ENCODE measurements around the gene TTC23.

The TTC23 gene

DNA sequence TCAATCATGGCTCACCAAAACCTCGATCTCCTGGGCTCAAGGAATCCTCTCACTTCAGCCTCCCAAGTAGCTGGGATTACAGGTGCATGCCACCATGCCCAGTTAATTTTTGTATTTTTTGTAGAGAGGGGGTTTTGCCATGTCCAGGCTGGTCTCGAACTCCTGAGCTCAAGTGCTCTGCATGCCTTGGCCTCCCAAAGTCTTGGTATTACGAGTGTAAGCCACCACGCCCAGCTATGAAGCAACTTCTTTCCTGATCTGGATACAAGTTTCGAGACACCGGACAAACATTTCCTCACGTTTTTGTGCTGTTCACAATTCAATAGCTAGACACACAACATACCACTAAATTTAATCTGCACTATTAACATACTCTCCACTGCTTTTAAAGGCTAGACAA is 147.9 kb downstream of the TTC23 start:
- POLR2A ChIA-PET, result no interaction called here
- no peak for TF ChIP-seq TARDBP (IDR thresholded peaks at IDR 0.05)
- no peak for TF ChIP-seq HDGF (IDR thresholded peaks at IDR 0.05; ENCODE audit: borderline replicate concordance)
- TF ChIP-seq ELF4 (IDR thresholded peaks at IDR 0.05), result no peak
- CTCF ChIA-PET, result interaction anchor here (0.5 to 2.5 kb wide), 10 partner anchors 12 to 559 kb away, joined by 3 to 12 read pairs (median 4); no protein-coding TSS in a partner anchor
- no peak for DNase-seq (ENCODE audit: extremely low spot score)

DNA sequence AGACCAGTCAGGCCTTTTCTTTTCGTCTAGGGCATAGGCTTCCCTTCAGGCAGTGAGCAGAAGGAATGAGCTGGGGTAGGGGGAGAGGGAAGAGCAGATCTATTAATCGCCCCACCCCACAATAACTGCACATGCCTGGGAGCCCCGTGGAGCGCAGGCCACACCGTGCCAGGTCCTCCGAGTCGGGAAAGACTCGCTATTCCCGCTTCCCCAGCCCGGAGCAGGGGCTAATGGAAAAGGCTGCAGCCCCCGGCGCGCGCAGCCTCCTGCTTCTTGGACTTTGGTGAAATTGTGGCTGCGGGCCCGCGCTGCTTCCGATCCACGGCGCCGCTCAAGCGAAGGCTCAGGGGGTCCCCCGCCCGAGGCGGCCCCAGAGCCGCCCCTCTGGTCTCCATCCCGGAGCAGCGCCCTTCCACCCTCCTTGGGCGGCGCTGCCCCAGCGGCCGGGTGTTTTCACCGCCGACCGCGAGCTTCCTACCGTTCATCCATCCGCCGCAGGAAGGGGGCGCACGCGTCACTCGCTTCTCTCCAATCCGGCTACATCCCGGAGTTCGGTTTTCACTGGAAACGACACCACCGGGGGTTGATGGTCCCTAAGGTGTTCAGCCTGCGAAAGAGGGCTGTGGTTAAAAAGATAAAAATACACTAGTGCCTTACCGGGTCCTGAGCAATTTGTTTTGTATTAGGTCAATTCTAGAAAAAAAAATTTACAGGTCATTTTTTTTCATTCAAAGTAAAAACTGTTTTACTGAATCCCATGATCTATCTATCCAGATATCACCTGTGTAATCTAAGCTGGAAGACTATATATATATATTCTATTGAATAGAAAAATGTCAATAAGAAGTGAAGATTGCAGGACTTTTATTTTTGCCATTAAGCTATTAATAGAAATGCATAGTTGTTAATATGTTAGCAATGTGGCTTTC is 148.9 kb downstream of the TTC23 start:
- TF ChIP-seq ELF4 (IDR thresholded peaks at IDR 0.05) (0 out of 2 replicates have a peak, but pooled peaks have one; percentile 14), LEF1 (IDR thresholded peaks at IDR 0.05; ENCODE audit: borderline replicate concordance) (no peak)
- POLR2A ChIA-PET, result no interaction called here
- CTCF ChIA-PET, result interaction anchor here (0.5 to 2.5 kb wide), 22 partner anchors 8 to 616 kb away, joined by 3 to 12 read pairs (median 4); no protein-coding TSS in a partner anchor
- peak; percentile 86 for DNase-seq (ENCODE audit: extremely low spot score)

DNA sequence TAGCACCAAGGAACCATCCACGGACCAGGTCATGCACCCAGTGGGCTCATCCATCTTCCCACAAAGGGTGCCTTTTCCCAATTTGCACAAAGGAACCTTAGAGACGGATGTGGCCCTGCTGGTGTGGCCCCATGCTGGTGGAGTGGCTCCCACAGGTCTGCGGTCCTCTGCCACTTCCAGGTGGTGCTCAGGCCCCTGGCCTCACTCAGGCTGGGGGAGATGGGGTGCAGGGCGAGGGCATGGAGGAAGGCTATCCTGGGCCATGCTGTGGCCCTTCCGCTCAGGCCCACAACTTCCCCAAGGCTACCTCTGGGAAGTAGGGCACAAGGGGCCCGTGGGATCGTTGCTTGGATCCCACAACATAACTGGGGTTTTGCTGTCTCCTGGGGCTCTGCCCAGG is 149.7 kb downstream of the TTC23 start:
- no peak for DNase-seq (ENCODE audit: extremely low spot score)
- POLR2A ChIA-PET, result no interaction called here
- CTCF ChIA-PET, result interaction anchor here (0.6 to 2.5 kb wide), 8 partner anchors 10 to 173 kb away, joined by 3 to 12 read pairs (median 4); no protein-coding TSS in a partner anchor
- TF ChIP-seq SUZ12 (IDR thresholded peaks at IDR 0.05) (no peak), TARDBP (IDR thresholded peaks at IDR 0.05) (no peak), NFRKB (IDR thresholded peaks at IDR 0.05) (no peak), CTBP1 (IDR thresholded peaks at IDR 0.05; ENCODE audit: borderline replicate concordance) (no peak)

DNA sequence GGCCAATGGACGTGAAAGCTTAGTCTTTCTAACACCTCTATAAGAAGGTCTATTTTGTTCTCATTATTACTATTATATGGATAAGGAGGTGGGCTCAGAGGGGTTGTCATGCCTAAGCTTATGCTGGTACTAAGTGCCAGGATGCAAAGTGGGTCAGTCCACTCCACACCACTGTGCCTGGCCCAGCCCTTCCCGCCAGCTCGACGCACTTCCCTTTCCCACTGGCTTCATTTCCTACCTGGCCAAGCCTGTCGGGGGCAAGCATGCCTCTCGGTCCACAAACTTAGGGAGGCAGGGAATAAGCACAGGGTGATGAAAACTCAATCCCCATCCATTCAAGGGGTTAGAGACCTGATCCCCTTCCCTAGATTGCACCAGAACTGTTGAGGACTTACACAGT is 150.4 kb downstream of the TTC23 start:
- TF ChIP-seq L3MBTL2 (conservative IDR thresholded peaks at IDR 0.05) (no peak), ELF4 (IDR thresholded peaks at IDR 0.05) (no peak), NFRKB (IDR thresholded peaks at IDR 0.05) (no peak), FOXA1 (IDR thresholded peaks at IDR 0.05) (no peak), BHLHE40 (IDR thresholded peaks at IDR 0.05; ENCODE audit: borderline replicate concordance) (no peak), CTBP1 (IDR thresholded peaks at IDR 0.05; ENCODE audit: borderline replicate concordance) (no peak), LEF1 (IDR thresholded peaks at IDR 0.05; ENCODE audit: borderline replicate concordance) (no peak), FOXM1 (IDR thresholded peaks at IDR 0.05; ENCODE audit: borderline replicate concordance) (no peak), SUZ12 (IDR thresholded peaks at IDR 0.05) (no peak), ZNF384 (IDR thresholded peaks at IDR 0.05) (no peak), FOXK2 (IDR thresholded peaks at IDR 0.05) (no peak)
- TF ChIP-seq, protein P1, sequence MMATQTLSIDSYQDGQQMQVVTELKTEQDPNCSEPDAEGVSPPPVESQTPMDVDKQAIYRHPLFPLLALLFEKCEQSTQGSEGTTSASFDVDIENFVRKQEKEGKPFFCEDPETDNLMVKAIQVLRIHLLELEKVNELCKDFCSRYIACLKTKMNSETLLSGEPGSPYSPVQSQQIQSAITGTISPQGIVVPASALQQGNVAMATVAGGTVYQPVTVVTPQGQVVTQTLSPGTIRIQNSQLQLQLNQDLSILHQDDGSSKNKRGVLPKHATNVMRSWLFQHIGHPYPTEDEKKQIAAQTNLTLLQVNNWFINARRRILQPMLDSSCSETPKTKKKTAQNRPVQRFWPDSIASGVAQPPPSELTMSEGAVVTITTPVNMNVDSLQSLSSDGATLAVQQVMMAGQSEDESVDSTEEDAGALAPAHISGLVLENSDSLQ (IDR thresholded peaks at IDR 0.05), result no peak
- POLR2A ChIA-PET, result no interaction called here
- DNase-seq (ENCODE audit: extremely low spot score), result no peak
- CTCF ChIA-PET, result interaction anchor here (0.5 to 1.5 kb wide), 4 partner anchors 8 to 148 kb away, joined by 3 read pairs; no protein-coding TSS in a partner anchor

DNA sequence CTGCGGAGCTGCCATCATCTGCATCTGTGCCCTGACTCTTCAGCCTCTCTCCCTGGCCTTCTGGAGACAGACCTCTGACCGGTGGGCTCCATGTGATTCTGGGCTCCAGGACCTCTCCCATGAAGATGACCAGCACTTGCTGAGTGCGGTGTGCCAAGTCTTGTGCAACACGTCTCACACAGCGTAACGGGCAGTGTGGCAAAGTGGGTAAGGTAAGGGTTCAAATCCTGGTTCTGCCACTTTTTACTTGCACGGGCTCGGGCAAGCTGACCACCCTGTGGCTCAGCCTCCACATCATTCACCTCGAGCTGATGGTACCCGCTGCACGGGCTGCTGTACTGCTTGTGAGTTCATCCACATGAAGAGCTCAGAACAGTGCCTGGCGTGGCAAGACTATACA is 151.0 kb downstream of the TTC23 start:
- POLR2A ChIA-PET, result no interaction called here
- DNase-seq (ENCODE audit: extremely low spot score), result no peak
- no peak for TF ChIP-seq TARDBP (IDR thresholded peaks at IDR 0.05)
- TF ChIP-seq ARNT (IDR thresholded peaks at IDR 0.05), result no peak
- no peak for TF ChIP-seq ZNF384 (IDR thresholded peaks at IDR 0.05)
- no peak for TF ChIP-seq NFRKB (IDR thresholded peaks at IDR 0.05)
- no peak for TF ChIP-seq CTBP1 (IDR thresholded peaks at IDR 0.05; ENCODE audit: borderline replicate concordance)
- no peak for TF ChIP-seq FOXK2 (IDR thresholded peaks at IDR 0.05)
- TF ChIP-seq, protein P1 (IDR thresholded peaks at IDR 0.05), result no peak
- no peak for TF ChIP-seq ELF4 (IDR thresholded peaks at IDR 0.05)
- TF ChIP-seq HDGF (IDR thresholded peaks at IDR 0.05; ENCODE audit: borderline replicate concordance), result no peak
- no peak for TF ChIP-seq SUZ12 (IDR thresholded peaks at IDR 0.05)
- no peak for TF ChIP-seq BHLHE40 (IDR thresholded peaks at IDR 0.05; ENCODE audit: borderline replicate concordance)
- TF ChIP-seq LEF1 (IDR thresholded peaks at IDR 0.05; ENCODE audit: borderline replicate concordance), result no peak
- CTCF ChIA-PET, result interaction anchor here (0.6 to 1.5 kb wide), 4 partner anchors 8 to 222 kb away, joined by 3 read pairs; no protein-coding TSS in a partner anchor

DNA sequence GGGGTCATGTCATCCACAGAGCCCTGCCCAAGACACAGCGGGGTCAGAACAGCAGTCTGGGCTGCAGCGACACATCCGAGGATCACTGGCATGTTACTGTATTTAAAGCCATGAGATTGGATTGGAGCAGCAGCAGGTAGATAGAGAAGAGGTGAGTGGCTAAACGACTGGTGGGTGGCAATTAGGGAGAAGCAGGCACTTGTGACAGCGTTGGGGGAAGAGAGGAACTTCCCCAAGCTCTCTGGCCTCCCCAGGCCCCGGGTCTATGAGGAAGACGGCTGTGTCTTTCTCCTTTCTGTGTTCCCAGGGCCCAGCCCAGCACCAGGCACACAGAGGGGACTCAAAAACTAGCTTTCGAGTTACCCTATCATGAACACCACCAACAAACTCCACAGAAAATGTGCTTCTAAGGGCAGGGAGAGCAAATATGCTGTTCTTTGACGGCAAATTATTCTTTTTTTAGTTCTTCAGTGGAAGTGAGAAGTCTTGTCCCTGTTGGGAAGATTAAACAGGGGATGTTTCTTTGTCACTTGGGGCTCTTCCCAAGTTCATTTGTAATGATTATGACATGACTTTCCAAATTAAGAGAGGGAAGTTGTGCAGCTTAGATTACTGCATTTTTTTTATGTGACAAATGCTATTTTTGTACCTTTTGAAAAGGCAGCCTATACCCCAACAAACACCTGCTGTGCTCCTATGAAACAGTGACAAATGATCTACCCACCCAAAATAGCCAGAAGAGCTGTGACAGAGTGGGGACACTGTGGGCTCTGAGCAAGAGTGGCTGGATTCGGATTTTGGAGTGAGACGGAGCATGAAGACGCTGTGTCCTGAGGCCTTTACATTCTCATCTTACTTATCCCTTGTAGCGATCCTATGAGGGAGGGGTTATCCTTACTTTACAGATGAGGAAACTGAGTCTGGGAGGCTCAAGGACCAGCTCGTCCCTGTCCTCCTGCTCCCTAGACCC is 151.7 kb downstream of the TTC23 start:
- no peak for DNase-seq (ENCODE audit: extremely low spot score)
- TF ChIP-seq NFRKB (IDR thresholded peaks at IDR 0.05), result no peak
- TF ChIP-seq BHLHE40 (IDR thresholded peaks at IDR 0.05; ENCODE audit: borderline replicate concordance), result no peak
- TF ChIP-seq, protein P1 (IDR thresholded peaks at IDR 0.05), result no peak
- TF ChIP-seq HDGF (IDR thresholded peaks at IDR 0.05; ENCODE audit: borderline replicate concordance), result no peak
- TF ChIP-seq ZNF384 (IDR thresholded peaks at IDR 0.05), result no peak
- no peak for TF ChIP-seq L3MBTL2 (conservative IDR thresholded peaks at IDR 0.05)
- no peak for TF ChIP-seq SUZ12 (IDR thresholded peaks at IDR 0.05)
- no peak for TF ChIP-seq CTBP1 (IDR thresholded peaks at IDR 0.05; ENCODE audit: borderline replicate concordance)
- no peak for TF ChIP-seq ELF4 (IDR thresholded peaks at IDR 0.05)
- no peak for TF ChIP-seq LEF1 (IDR thresholded peaks at IDR 0.05; ENCODE audit: borderline replicate concordance)
- ChIA-PET CTCF (interaction anchor here (0.6 to 1.5 kb wide), 3 partner anchors 9 to 223 kb away, joined by 3 read pairs; no protein-coding TSS in a partner anchor), POLR2A (no interaction called here)

Measured in HEK293T (cell line).